ENCODE results near the gene COX14. TPM values are rescaled to one million over a fixed set of nuclear protein-coding genes. Genes with fewer than 3 reads are reported as not detected.
"Not testable (repeated sequence)": the region's sequence is repeated elsewhere in the genome, so short reads cannot be mapped to it uniquely, and the experiment has no call there.

COX14 gene
- total RNA-seq, 1 donor from 2014 or later, result 49.7 TPM

GRCh38 chr12:50081096-50081808 lies 30.8 kb upstream of the COX14 start:
- peaks cover 18% of the 10 kb centered on the region for H3K27me3 Mint-ChIP-seq (ENCODE audit: low read depth, unreplicated experiment)
- H3K4me3 Mint-ChIP-seq (ENCODE audit: unreplicated experiment), result no peak overlapping the region
- FAIRE-seq (no peak), DNase-seq (ENCODE audit: low read depth) (no peak)
- Histone ChIP-seq H3K27ac (ENCODE audit: low read depth, low read length) (no peak overlapping the region), H3K36me3 (ENCODE audit: insufficient read depth, low read length) (no peaks in the 10 kb centered on the region), H3K4me2 (ENCODE audit: low read length) (no peak overlapping the region), H3K9ac (ENCODE audit: low read length) (no peak overlapping the region), H3K4me1 (ENCODE audit: insufficient read depth, low read length) (peaks cover 12% of the 10 kb centered on the region), H3K4me3 (ENCODE audit: insufficient read depth, low read depth, low read length) (no peak overlapping the region), H3K9me3 (ENCODE audit: insufficient read depth, low read depth, low read length) (no peaks in the 10 kb centered on the region), H3K79me2 (ENCODE audit: insufficient read depth, low read length) (peaks cover 18% of the 10 kb centered on the region), H2AFZ (ENCODE audit: low read depth, low read length) (no peak overlapping the region), H3K27me3 (ENCODE audit: insufficient read depth, low read length) (no peaks in the 10 kb centered on the region), H4K20me1 (ENCODE audit: insufficient read depth, low read length) (peaks cover 7% of the 10 kb centered on the region)
- TF ChIP-seq, protein P1, sequence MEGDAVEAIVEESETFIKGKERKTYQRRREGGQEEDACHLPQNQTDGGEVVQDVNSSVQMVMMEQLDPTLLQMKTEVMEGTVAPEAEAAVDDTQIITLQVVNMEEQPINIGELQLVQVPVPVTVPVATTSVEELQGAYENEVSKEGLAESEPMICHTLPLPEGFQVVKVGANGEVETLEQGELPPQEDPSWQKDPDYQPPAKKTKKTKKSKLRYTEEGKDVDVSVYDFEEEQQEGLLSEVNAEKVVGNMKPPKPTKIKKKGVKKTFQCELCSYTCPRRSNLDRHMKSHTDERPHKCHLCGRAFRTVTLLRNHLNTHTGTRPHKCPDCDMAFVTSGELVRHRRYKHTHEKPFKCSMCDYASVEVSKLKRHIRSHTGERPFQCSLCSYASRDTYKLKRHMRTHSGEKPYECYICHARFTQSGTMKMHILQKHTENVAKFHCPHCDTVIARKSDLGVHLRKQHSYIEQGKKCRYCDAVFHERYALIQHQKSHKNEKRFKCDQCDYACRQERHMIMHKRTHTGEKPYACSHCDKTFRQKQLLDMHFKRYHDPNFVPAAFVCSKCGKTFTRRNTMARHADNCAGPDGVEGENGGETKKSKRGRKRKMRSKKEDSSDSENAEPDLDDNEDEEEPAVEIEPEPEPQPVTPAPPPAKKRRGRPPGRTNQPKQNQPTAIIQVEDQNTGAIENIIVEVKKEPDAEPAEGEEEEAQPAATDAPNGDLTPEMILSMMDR (IDR thresholded peaks at IDR 0.05; ENCODE audit: insufficient read depth, low read depth, low read length), result no peak
- TF ChIP-seq EZH2 (IDR thresholded peaks at IDR 0.05; ENCODE audit: insufficient read depth, low read length), result no peak
- no peaks in the 10 kb centered on the region for H3K36me3 Mint-ChIP-seq (ENCODE audit: low read depth, unreplicated experiment)
- peaks cover 10% of the 10 kb centered on the region for H3K4me1 Mint-ChIP-seq (ENCODE audit: low read depth, unreplicated experiment)
- H3K9me3 Mint-ChIP-seq (ENCODE audit: unreplicated experiment), result peaks cover 2% of the 10 kb centered on the region
- no peak overlapping the region for H3K27ac Mint-ChIP-seq (ENCODE audit: unreplicated experiment)

GRCh38 chr12:50082644-50083043 lies 29.4 kb upstream of the COX14 start:
- H3K9me3 Mint-ChIP-seq (ENCODE audit: unreplicated experiment), result no peaks in the 10 kb centered on the region
- no peak overlapping the region for H3K4me2 ChIP-seq (ENCODE audit: low read length)
- peaks cover 4% of the 10 kb centered on the region for H3K36me3 Mint-ChIP-seq (ENCODE audit: low read depth, unreplicated experiment)
- no peak overlapping the region for H3K27ac ChIP-seq (ENCODE audit: low read depth, low read length)
- H3K4me1 ChIP-seq (ENCODE audit: insufficient read depth, low read length), result peaks cover 24% of the 10 kb centered on the region
- DNase-seq (ENCODE audit: low read depth), result no peak
- H3K4me3 Mint-ChIP-seq (ENCODE audit: unreplicated experiment), result peak overlapping the region; percentile 40
- no peak overlapping the region for H2AFZ ChIP-seq (ENCODE audit: low read depth, low read length)
- peaks cover 18% of the 10 kb centered on the region for H4K20me1 ChIP-seq (ENCODE audit: insufficient read depth, low read length)
- H3K27me3 ChIP-seq (ENCODE audit: insufficient read depth, low read length), result no peaks in the 10 kb centered on the region
- TF ChIP-seq, protein P1 (IDR thresholded peaks at IDR 0.05; ENCODE audit: insufficient read depth, low read depth, low read length), result no peak
- TF ChIP-seq EZH2 (IDR thresholded peaks at IDR 0.05; ENCODE audit: insufficient read depth, low read length), result no peak
- peaks cover 17% of the 10 kb centered on the region for H3K4me1 Mint-ChIP-seq (ENCODE audit: low read depth, unreplicated experiment)
- no peak overlapping the region for H3K27ac Mint-ChIP-seq (ENCODE audit: unreplicated experiment)
- no peaks in the 10 kb centered on the region for H3K9me3 ChIP-seq (ENCODE audit: insufficient read depth, low read depth, low read length)
- H3K79me2 ChIP-seq (ENCODE audit: insufficient read depth, low read length), result peaks cover 20% of the 10 kb centered on the region
- peaks cover 16% of the 10 kb centered on the region for H3K27me3 Mint-ChIP-seq (ENCODE audit: low read depth, unreplicated experiment)
- H3K36me3 ChIP-seq (ENCODE audit: insufficient read depth, low read length), result peaks cover 12% of the 10 kb centered on the region
- FAIRE-seq, result no peak
- H3K9ac ChIP-seq (ENCODE audit: low read length), result no peak overlapping the region
- H3K4me3 ChIP-seq (ENCODE audit: insufficient read depth, low read depth, low read length), result no peak overlapping the region

DNA sequence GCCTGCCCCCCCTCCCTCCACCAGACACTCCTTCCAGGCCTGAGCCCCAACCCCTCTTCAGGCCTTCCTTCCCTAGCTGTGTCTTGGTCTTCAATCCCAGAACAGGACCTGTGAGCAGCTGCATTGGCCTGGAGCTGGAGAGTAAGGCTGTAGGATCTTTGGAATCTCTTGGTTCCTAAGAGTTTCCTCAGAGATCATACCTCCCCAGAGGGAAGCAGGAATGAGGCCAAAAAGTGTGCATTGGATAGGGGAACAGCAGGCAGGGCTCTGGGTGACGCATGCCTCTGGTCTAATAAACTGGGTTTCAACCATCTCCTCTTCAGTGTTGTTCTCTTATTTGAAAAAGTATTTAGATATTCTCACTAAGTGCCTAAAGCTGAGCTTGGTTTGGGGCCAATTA lies 28.7 kb upstream of the COX14 start:
- Histone ChIP-seq H3K79me2 (ENCODE audit: insufficient read depth, low read length) (peaks cover 20% of the 10 kb centered on the region), H2AFZ (ENCODE audit: low read depth, low read length) (no peak overlapping the region), H3K4me2 (ENCODE audit: low read length) (no peak overlapping the region), H3K9ac (ENCODE audit: low read length) (no peak overlapping the region), H3K4me1 (ENCODE audit: insufficient read depth, low read length) (peaks cover 31% of the 10 kb centered on the region), H3K9me3 (ENCODE audit: insufficient read depth, low read depth, low read length) (no peaks in the 10 kb centered on the region), H3K27ac (ENCODE audit: low read depth, low read length) (no peak overlapping the region), H3K36me3 (ENCODE audit: insufficient read depth, low read length) (peaks cover 15% of the 10 kb centered on the region), H3K27me3 (ENCODE audit: insufficient read depth, low read length) (no peaks in the 10 kb centered on the region), H4K20me1 (ENCODE audit: insufficient read depth, low read length) (peaks cover 24% of the 10 kb centered on the region), H3K4me3 (ENCODE audit: insufficient read depth, low read depth, low read length) (no peak overlapping the region)
- H3K4me3 Mint-ChIP-seq (ENCODE audit: unreplicated experiment), result peak overlapping the region; percentile 82
- no peak for TF ChIP-seq EZH2 (IDR thresholded peaks at IDR 0.05; ENCODE audit: insufficient read depth, low read length)
- TF ChIP-seq, protein P1 (IDR thresholded peaks at IDR 0.05; ENCODE audit: insufficient read depth, low read depth, low read length), result no peak
- H3K4me1 Mint-ChIP-seq (ENCODE audit: low read depth, unreplicated experiment), result peaks cover 23% of the 10 kb centered on the region
- no peaks in the 10 kb centered on the region for H3K9me3 Mint-ChIP-seq (ENCODE audit: unreplicated experiment)
- H3K27ac Mint-ChIP-seq (ENCODE audit: unreplicated experiment), result peak overlapping the region; percentile 66
- peaks cover 4% of the 10 kb centered on the region for H3K36me3 Mint-ChIP-seq (ENCODE audit: low read depth, unreplicated experiment)
- no peak for FAIRE-seq
- H3K27me3 Mint-ChIP-seq (ENCODE audit: low read depth, unreplicated experiment), result peaks cover 11% of the 10 kb centered on the region
- no peak for DNase-seq (ENCODE audit: low read depth)

- Histone ChIP-seq H3K27ac (ENCODE audit: low read depth, low read length) (peak overlapping the region; percentile 74), H3K9ac (ENCODE audit: low read length) (peak overlapping the region; percentile 89), H2AFZ (ENCODE audit: low read depth, low read length) (peak overlapping the region; percentile 92), H3K36me3 (ENCODE audit: insufficient read depth, low read length) (peaks cover 26% of the 10 kb centered on the region), H3K4me1 (ENCODE audit: insufficient read depth, low read length) (peaks cover 38% of the 10 kb centered on the region), H3K4me2 (ENCODE audit: low read length) (peak overlapping the region; percentile 97), H3K79me2 (ENCODE audit: insufficient read depth, low read length) (peaks cover 22% of the 10 kb centered on the region), H3K4me3 (ENCODE audit: insufficient read depth, low read depth, low read length) (peak overlapping the region; percentile 94), H4K20me1 (ENCODE audit: insufficient read depth, low read length) (peaks cover 32% of the 10 kb centered on the region)
- H3K36me3 Mint-ChIP-seq (ENCODE audit: low read depth, unreplicated experiment); H3K27me3 ChIP-seq (ENCODE audit: insufficient read depth, low read length); H3K9me3 ChIP-seq (ENCODE audit: insufficient read depth, low read depth, low read length); H3K9me3 Mint-ChIP-seq (ENCODE audit: unreplicated experiment); DNase-seq (ENCODE audit: low read depth); H3K27me3 Mint-ChIP-seq (ENCODE audit: low read depth, unreplicated experiment); FAIRE-seq: not testable (repeated sequence)
- peak overlapping the region; percentile 91 for H3K4me3 Mint-ChIP-seq (ENCODE audit: unreplicated experiment)
- H3K4me1 Mint-ChIP-seq (ENCODE audit: low read depth, unreplicated experiment), result peaks cover 29% of the 10 kb centered on the region
- peak overlapping the region; percentile 88 for H3K27ac Mint-ChIP-seq (ENCODE audit: unreplicated experiment)
Measured at GRCh38 chr12:50084409-50084774, 27.6 kb upstream of the COX14 start.
